IMR-90 (cell line): ENCODE results near the gene FDCSP. TPM values are rescaled to one million over a fixed set of nuclear protein-coding genes. Genes with fewer than 3 reads are reported as not detected.
"Not testable (repeated sequence)": the region's sequence is repeated elsewhere in the genome, so short reads cannot be mapped to it uniquely, and the experiment has no call there.

ENCODE experiments used
- ATAC-seq: fragments of 200-7000 bp; cut with Tn5 transposase; 2 replicates; pipeline ENCODE4 v1.9.1; 2020; ENCODE audit warnings: low read depth, mild to moderate bottlenecking, moderate library complexity
- BruUV-seq: library from RNA; stranded (reverse); fragments of 400-500 nt; replicated peaks from 2 replicates; lab custom pipeline; 2021; lab: Mats Ljungman, UMichigan
- CTCF ChIA-PET: fragments of 300-600 bp; formaldehyde crosslinking; extraction: SDS; loops from one replicate; lab custom pipeline; 2021; ENCODE audit warnings: antibody characterized with exemption; lab: Yijun Ruan, JAX
- POLR2A ChIA-PET: fragments of 300-600 bp; sonication (Branson Sonifier 250); formaldehyde crosslinking; loops from one replicate; lab custom pipeline; 2022; ENCODE audit warnings: antibody characterized with exemption; ENCODE audit not compliant: unreplicated experiment; lab: Charles Lee
- DNase-seq: peaks from one replicate; pipeline ENCODE4 v3.0.0; 2013
- H2AFZ ChIP-seq: replicated peaks from 2 replicates; pipeline ENCODE3; 2013; ENCODE audit warnings: low read length, mild to moderate bottlenecking; ENCODE audit not compliant: poor library complexity
- H2AK5ac ChIP-seq: 2 replicates; pipeline ENCODE4 v1.6.1; 2013; ENCODE audit warnings: low read depth, low read length, inconsistent platforms
- H2AK9ac ChIP-seq: replicated peaks from 2 replicates; pipeline ENCODE3; 2013; ENCODE audit warnings: mild to moderate bottlenecking, low read depth, low read length, moderate library complexity; ENCODE audit not compliant: poor library complexity
- H2BK120ac ChIP-seq: 2 replicates; pipeline ENCODE4 v1.6.1; 2013; ENCODE audit warnings: low read depth, low read length, inconsistent platforms
- H2BK15ac ChIP-seq: 3 replicates; pipeline ENCODE4 v1.6.1; 2013; ENCODE audit warnings: low read depth, low read length, inconsistent platforms
- H2BK20ac ChIP-seq: 2 replicates; pipeline ENCODE4 v1.6.1; 2013; ENCODE audit warnings: low read depth, mild to moderate bottlenecking, inconsistent platforms, low read length, moderate library complexity
- H2BK5ac ChIP-seq: 2 replicates; pipeline ENCODE4 v1.6.1; 2013; ENCODE audit warnings: mild to moderate bottlenecking, low read depth, low read length, inconsistent platforms; ENCODE audit not compliant: poor library complexity, severe bottlenecking
- H3K14ac ChIP-seq: replicated peaks from 2 replicates; pipeline ENCODE4 v1.6.1; 2013; ENCODE audit warnings: low read depth, low read length, inconsistent platforms
- H3K18ac ChIP-seq: 2 replicates; pipeline ENCODE4 v1.6.1; 2013; ENCODE audit warnings: low read depth, low read length, control low read depth
- H3K23ac ChIP-seq: 2 replicates; pipeline ENCODE4 v1.6.1; 2013; ENCODE audit warnings: low read depth, low read length, inconsistent platforms
- H3K27ac ChIP-seq: 2 replicates; pipeline ENCODE4 v1.5.1; 2013; ENCODE audit warnings: mild to moderate bottlenecking, control low read depth, low read length; ENCODE audit not compliant: insufficient read depth
- H3K27me3 ChIP-seq: 2 replicates; pipeline ENCODE4 v1.6.1; 2013; ENCODE audit warnings: low read length; ENCODE audit not compliant: control insufficient read depth, insufficient read depth
- H3K36me3 ChIP-seq: 2 replicates; pipeline ENCODE4 v1.6.1; 2013; ENCODE audit warnings: low read length, mixed read lengths; ENCODE audit not compliant: control insufficient read depth, insufficient read depth
- H3K4ac ChIP-seq: 2 replicates; pipeline ENCODE4 v1.6.1; 2013; ENCODE audit warnings: low read depth, low read length, inconsistent platforms
- H3K4me1 ChIP-seq: 2 replicates; pipeline ENCODE4 v1.6.1; 2013; ENCODE audit warnings: low read length, mixed read lengths; ENCODE audit not compliant: control insufficient read depth, insufficient read depth
- H3K4me2 ChIP-seq: 2 replicates; pipeline ENCODE4 v1.6.1; 2013; ENCODE audit warnings: low read depth, mild to moderate bottlenecking, control low read depth, low read length, moderate library complexity
- H3K4me3 ChIP-seq: 2 replicates; pipeline ENCODE4 v1.5.1; 2013; ENCODE audit warnings: low read depth, mild to moderate bottlenecking, control low read depth, low read length, moderate library complexity; ENCODE audit not compliant: insufficient read depth
- H3K56ac ChIP-seq: 2 replicates; pipeline ENCODE4 v1.6.1; 2013; ENCODE audit warnings: low read length, inconsistent platforms; ENCODE audit not compliant: insufficient read depth; ENCODE audit errors: extremely low read depth
- H3K79me1 ChIP-seq, 2 experiments: 2 replicates each; pipeline ENCODE4 v1.6.1; 2013; ENCODE audit warnings: low read length in 2 of 2, inconsistent platforms in 1 of 2, low read depth in 1 of 2
- H3K9ac ChIP-seq: 2 replicates; pipeline ENCODE4 v1.6.1; 2013; ENCODE audit warnings: low read depth, low read length, control low read depth
- H3K9me1 ChIP-seq: 2 replicates; pipeline ENCODE4 v1.6.1; 2013; ENCODE audit warnings: low read length, inconsistent platforms; ENCODE audit not compliant: insufficient read depth
- H3K9me3 ChIP-seq: 2 replicates; pipeline ENCODE4 v1.6.1; 2013; ENCODE audit warnings: low read length; ENCODE audit not compliant: control insufficient read depth, insufficient read depth
- H4K20me1 ChIP-seq: 2 replicates; pipeline ENCODE4 v1.6.1; 2013; ENCODE audit warnings: low read length, inconsistent platforms; ENCODE audit not compliant: insufficient read depth
- H4K5ac ChIP-seq: 2 replicates; pipeline ENCODE4 v1.6.1; 2013; ENCODE audit warnings: mild to moderate bottlenecking, low read depth, low read length, control low read depth
- H4K8ac ChIP-seq, 2 experiments: 2 replicates each; pipeline ENCODE4 v1.6.1; 2013; ENCODE audit warnings: low read depth in 2 of 2, low read length in 2 of 2, control low read depth in 1 of 2, inconsistent platforms in 1 of 2
- H4K91ac ChIP-seq: 2 replicates; pipeline ENCODE4 v1.6.1; 2013; ENCODE audit warnings: low read depth, low read length, inconsistent platforms; ENCODE audit not compliant: insufficient read depth
- WGBS, 2 experiments: methylation state at CpG; one replicate each; pipeline versions ENCODE4 v1.1.5 to v1.1.7; 2013; ENCODE audit warnings: missing lambda C conversion rate in 2 of 2; ENCODE audit not compliant: insufficient read length in 1 of 2; ENCODE audit errors: extremely low coverage in 2 of 2; 5-methylcytosine and 5-hydroxymethylcytosine counted together
- dilution Hi-C: fragments of 300-500 bp; cut with HindIII; formaldehyde crosslinking; loops from one replicate; pipeline ENCODE4 v1.14.3; 2018; ENCODE audit warnings: low sequenced_read_pairs; ENCODE audit not compliant: unreplicated experiment
- in situ Hi-C: fragments of 300-500 bp; cut with MboI; formaldehyde crosslinking; loops from 3 replicates; pipeline ENCODE4 v1.14.3; 2019; ENCODE audit warnings: low sequenced_read_pairs, inconsistent platforms, mixed read lengths
- intact Hi-C: fragments of 100-400 bp; cut with micrococcal nuclease; formaldehyde crosslinking; loops from 2 replicates; pipeline ENCODE4 v1.10.0; 2022
- polyA plus RNA-seq, 3 experiments: library from polyadenylated mRNA; depleted of rRNA; stranded (reverse); fragments of >200 nt; gene quantifications; 2 replicates each; pipeline ENCODE4 v1.2.3, GENCODE V29; 2012; ENCODE audit warnings: low replicate concordance in 1 of 3
- total RNA-seq: library from RNA; depleted of rRNA; stranded (reverse); fragments of >200 nt; gene quantifications from 2 replicates; pipeline ENCODE4 v1.2.3, GENCODE V29; 2012

Gene FDCSP
- total and polyA plus RNA-seq, 2 of the 4 experiments (the other 2 are of a cell fraction): not detected

DNA sequence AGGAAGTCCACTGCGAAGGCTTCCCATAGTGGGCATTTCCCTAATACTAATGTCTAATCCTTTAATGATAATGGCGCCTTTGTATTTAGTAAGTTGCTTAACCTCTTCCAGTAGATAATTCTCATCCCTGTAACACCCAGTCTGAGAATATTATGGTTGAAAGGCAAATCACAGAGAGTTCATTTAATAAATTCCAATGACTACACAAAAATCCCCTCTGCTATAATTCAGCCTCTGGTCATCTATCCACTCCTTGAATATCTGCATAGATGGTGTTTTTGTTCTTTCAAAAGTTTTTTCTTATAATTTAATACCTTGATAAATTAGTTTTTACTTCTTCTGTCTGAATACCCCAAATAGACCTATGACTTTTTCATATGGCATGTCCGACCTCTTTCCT lies 4.5 kb upstream of the FDCSP start:
- H3K18ac ChIP-seq, H3K36me3 ChIP-seq, H4K8ac ChIP-seq, H3K9me3 ChIP-seq, H3K23ac ChIP-seq, H3K4ac ChIP-seq, H3K27ac ChIP-seq, CTCF ChIA-PET, POLR2A ChIA-PET, H2BK20ac ChIP-seq, H4K20me1 ChIP-seq, H4K91ac ChIP-seq, H2AFZ ChIP-seq, H3K79me1 ChIP-seq, dilution Hi-C loops, ATAC-seq, BruUV-seq, H2BK5ac ChIP-seq, DNase-seq, H3K9ac ChIP-seq, H3K14ac ChIP-seq, H2BK15ac ChIP-seq, in situ Hi-C loops, H3K4me3 ChIP-seq, H2BK120ac ChIP-seq, intact Hi-C loops, H3K4me2 ChIP-seq, H2AK9ac ChIP-seq, H2AK5ac ChIP-seq, H3K9me1 ChIP-seq, H3K56ac ChIP-seq, H3K27me3 ChIP-seq, H3K4me1 ChIP-seq, H4K5ac ChIP-seq: not testable (repeated sequence)
- no CpG with 5 or more reads among the region's 3 CpGs for WGBS, 2 experiments

DNA sequence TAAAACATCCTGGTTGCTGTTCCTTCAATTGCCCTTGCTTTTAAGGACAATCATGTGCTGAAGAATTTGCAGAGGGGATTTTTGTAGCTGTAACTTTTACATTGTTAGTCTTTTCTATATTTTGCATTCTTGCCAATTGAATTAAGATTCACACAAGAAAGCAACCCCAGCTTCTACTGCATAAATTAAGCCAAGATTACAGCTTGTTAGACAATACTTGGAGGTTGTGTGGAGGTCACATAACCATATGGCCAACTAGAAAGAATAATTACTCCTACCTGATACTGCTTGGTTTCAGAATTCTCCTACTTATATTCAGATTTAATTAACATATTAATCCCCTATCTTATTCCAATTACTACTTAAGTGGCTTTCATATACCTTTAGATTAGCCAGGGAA lies 4.1 kb upstream of the FDCSP start:
- H3K56ac ChIP-seq, CTCF ChIA-PET, POLR2A ChIA-PET, H2AK9ac ChIP-seq, H3K79me1 ChIP-seq, H3K36me3 ChIP-seq, BruUV-seq, H3K4ac ChIP-seq, H4K5ac ChIP-seq, H3K4me3 ChIP-seq, DNase-seq, H3K23ac ChIP-seq, H3K14ac ChIP-seq, H2AK5ac ChIP-seq, H2BK120ac ChIP-seq, H2BK5ac ChIP-seq, H2AFZ ChIP-seq, H2BK20ac ChIP-seq, H3K4me2 ChIP-seq, H3K9me3 ChIP-seq, H3K4me1 ChIP-seq, H4K91ac ChIP-seq, dilution Hi-C loops, H4K20me1 ChIP-seq, H2BK15ac ChIP-seq, H3K9ac ChIP-seq, H3K18ac ChIP-seq, in situ Hi-C loops, H3K27me3 ChIP-seq, H3K27ac ChIP-seq, intact Hi-C loops, H3K9me1 ChIP-seq, H4K8ac ChIP-seq, ATAC-seq: not testable (repeated sequence)
